Fibroblast of the conjunctiva (primary cell): ENCODE measurements around the gene C19orf18.
"Not testable (repeated sequence)": the region's sequence is repeated elsewhere in the genome, so short reads cannot be mapped to it uniquely, and the experiment has no call there.

Experiments
- DNase-seq: peaks from one replicate; pipeline ENCODE4 v3.0.0-alpha.2; 2010; ENCODE audit warnings: low read depth

Gene C19orf18

GRCh38 chr19:57974434-57974833 is at the start of gene C19orf18:
TSS of gene C19orf18 (minus strand) at chr19:57974534. CDS start at chr19:57974432, 102 bp downstream.
- no peak for DNase-seq

DNA sequence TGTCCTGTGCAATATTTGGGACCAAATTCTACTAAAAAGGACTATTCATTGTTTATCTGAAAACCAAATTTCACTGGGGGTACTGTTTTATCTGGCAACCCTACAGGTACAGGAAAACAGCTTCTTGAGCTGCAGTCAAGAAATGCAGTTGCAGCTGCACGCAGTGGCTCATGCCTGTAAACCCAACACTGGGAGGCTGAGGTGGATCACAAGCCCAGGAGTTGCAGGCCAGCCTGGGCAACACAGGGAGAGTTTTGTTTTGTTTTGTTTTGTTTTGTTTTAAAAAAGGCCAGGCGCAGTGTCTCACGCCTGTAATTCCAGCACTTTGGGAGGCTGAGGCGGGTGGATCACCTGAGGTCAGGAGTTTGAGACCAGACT is 47.9 kb upstream of the C19orf18 start:
- DNase-seq = no peak

DNA sequence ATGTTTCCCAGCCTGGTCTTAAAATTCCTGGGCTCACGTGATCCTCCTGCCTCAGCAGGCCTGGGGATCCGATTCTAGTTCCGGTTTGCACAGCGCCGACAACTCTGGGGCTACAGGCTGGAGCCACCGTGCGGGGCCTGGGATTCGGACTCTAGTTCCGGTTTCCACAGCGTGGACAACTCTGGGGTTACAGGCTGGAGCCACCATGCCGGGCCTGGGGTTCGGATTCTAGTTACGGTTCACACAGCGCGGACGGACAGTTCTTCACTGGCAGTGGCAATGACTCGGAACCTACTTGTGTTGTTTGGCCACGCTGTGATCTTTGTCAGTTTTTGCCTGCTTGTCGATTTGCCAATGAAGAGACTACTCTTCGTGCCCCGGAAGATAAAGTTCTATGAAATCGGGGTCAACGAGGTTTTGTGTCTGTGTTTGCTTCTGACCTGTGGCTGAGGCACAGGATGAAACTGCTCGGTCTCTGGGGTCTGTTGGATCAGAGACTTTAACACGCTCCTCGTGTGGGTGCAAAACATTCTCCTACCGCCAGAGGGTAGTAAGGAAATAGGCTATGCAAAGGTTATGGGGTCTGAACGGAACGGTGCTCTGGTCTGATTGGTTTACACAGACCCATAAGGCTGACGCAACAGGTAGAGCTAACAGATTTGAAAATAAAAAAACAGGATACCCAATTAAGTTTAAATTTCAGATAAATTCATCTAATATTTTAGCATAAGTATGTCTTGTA is 47.4 kb upstream of the C19orf18 start:
- peak; percentile 24 for DNase-seq

DNA sequence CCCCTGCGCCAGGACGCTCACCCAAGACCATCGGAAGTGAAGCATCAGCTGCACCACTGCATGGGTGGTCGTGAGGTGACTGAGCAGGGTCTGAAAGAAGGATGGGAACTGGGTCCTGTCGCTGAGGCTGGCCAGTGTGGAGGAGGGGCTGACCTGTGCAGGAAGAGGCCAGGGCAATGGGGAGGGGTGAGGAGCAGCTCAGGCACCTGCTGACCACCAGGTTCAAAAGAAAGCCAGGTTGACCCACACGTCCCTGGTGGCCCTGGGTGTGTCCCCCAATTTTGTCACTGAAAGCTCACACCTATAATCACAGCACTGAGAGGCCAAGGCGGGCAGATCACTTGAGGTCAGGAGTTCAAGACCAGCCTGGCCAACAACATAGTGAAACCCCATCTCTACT is 45.8 kb upstream of the C19orf18 start:
- DNase-seq = no peak

- DNase-seq = no peak
Measured at GRCh38 chr19:58014141-58014540, 39.8 kb upstream of the C19orf18 start.

DNA sequence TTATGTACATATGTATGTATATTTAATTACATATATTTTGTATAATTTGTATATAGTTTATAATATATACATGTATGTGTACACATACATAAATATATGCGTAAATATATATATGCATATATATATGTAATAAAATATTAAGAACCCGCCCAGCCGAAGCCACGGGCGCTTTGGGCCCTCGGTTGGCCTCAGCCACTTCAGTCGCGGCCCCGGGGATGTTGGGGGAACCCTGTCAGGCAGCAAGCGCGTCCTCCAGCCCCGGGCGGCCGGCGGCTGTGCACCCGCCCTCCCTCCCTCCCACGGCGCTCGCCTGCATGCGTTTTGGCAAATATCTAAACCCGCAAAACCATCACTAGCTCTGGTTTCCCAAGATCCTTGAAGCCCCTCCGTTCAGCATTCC is 36.2 kb upstream of the C19orf18 start:
- no peak for DNase-seq

DNA sequence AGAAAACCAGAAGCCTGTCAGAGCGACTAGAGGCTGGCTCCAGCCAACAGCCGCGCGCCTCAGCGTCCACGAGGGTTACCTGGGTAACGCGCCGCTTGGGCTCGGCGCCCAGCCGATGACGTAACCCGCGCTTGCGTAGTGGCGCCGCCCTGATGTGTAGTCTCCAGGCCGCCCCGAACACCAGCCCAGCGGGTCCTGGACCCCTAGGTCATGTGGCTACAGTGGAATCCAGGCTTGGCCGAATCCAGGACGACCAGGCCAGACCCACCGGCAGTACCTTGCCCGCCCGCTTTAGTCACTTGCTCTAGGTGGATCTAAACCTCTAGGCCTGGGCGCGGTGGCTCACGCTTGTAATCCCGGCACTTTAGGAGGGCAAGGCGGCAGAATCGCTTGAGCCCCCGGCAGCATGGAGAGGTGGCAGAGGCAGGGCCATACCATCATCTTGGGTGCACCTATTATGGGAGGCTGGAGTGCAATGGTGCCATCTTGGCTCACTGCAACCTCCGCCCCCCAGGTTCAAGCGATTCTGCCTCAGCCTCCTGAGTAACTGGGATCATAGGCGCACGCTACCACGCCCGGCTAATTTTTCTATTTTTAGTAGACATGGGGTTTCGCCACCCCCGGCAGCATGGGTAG is 35.5 kb upstream of the C19orf18 start:
- peak; percentile 56 for DNase-seq

- DNase-seq = no peak
Measured at GRCh38 chr19:58009301-58009665, 34.9 kb upstream of the C19orf18 start.

GRCh38 chr19:58008877-58009276 is 34.5 kb upstream of the C19orf18 start:
- DNase-seq = not testable (repeated sequence)

- no peak for DNase-seq
Measured at GRCh38 chr19:58007285-58007684, 33.0 kb upstream of the C19orf18 start.

GRCh38 chr19:58003174-58003828 is 29.0 kb upstream of the C19orf18 start:
- no peak for DNase-seq

DNA sequence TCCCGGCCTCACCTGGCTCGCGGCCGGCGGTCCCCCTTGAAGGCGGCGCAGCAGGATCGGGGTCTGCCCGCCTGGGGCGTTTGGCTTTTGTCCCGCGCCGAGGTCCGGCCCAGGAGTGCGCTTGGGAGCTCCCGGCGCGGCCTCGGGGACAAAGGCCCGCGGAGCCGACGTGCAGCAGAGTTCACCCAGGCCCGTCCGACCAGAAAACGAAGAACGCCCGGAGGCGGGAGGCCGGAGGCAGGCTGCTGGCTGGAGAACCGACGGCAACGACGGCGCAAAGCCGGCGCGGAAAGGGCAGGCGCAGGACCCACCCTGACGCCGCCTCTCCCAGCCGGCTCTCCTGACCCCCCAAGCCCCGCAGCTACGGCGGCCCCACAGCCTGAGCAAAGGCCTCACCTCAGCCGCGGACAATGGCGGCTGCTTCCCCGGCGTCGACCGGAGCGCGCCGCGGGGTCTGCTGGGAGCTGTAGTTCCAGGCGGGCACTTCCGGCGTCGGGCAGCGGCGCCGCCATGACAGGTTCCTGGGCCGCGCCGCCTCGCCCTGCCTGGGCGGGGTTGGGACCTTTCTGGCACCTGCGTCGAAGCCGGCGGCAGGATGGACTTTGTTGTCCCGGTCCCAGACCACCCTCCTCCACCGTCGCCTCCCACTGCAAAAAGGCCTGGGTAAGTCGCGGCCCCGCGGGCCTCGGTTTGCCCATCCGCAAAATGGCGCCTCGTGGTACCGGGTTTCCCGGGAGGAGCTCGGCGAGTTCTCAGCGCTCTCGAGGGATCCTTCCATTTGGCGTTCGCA is 28.2 kb upstream of the C19orf18 start, which contains the start of gene ZNF606:
TSS of gene ZNF606 (minus strand) at position 437 of the 790 bp plus-strand sequence. CDS start 1,501 bp downstream, outside the sequence.
- DNase-seq = peak; percentile 62

DNA sequence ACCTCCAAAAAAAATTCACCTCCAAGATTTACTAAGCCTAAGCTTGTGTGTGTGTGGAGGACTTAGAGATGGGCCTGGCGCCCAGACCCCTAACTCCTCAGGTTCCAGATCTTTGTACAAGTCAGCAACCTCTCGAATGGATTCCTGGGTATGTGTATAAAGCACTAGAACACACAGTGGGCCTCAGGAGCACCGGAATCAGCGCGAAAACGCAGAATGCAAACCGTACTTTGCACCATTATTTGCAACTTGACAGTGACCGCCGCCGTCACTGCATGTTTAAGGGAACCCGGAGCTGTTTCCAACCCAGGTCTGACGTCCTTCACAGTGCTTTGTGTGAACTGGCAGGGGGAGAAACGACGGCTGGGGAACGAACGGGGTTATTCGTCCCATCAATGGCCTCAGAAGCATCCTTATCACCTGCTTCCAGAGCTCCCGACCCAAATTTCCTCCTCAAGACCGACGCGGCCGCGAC is 27.6 kb upstream of the C19orf18 start:
- DNase-seq = no peak

DNA sequence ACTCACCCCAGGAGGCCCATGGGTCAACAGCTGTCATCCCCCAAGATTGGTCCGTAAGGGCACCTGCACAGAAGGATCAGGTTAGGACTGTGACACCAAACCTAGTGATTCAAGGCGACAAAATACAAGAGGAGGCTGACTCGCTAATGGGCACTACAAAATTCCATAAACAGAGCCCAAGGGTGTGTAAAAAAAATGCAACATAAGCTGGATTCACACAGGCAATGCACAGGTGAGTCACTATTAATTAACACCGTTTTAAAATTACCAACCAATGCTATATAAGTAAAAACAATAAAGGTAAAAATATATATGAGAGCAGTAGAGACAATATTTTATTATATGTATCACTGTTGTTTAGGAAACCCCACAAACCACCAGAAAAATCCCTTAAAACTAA is 26.3 kb upstream of the C19orf18 start:
- DNase-seq = no peak

GRCh38 chr19:57992841-57993240 is 18.5 kb upstream of the C19orf18 start:
- no peak for DNase-seq

DNA sequence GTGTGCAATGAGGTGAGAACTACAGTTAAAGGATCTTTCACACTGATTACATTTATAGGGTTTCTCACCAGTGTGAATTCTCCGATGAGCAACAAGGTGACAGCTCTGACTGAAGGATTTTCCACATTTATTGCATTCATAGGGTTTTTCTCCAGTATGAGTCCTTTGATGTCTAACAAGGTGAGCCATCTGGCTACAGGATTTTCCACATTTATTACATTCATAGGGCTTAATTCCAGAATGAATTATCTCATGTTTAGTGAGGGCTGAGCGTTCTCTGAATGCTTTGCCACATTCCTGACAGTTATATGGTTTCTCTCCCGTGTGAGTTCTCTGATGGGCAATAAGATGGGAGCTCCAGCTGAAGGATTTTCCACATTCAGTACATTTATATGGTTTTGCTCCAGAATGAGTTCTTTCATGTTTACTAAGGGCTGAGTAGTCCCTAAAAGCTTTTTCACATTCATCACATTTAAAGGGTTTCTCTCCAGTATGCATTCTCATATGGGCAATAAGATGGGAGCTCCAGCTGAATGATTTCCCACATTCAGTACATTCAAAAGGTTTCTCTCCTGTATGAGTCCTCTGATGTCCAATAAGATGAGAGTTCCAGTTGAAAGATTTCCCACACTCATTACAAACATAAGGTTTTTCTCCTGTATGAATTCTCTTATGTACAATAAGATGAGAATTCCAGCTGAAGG is 4.4 kb upstream of the C19orf18 start:
- no peak for DNase-seq

GRCh38 chr19:57964761-57965160 is 9.6 kb downstream of the C19orf18 start:
- no peak for DNase-seq

DNA sequence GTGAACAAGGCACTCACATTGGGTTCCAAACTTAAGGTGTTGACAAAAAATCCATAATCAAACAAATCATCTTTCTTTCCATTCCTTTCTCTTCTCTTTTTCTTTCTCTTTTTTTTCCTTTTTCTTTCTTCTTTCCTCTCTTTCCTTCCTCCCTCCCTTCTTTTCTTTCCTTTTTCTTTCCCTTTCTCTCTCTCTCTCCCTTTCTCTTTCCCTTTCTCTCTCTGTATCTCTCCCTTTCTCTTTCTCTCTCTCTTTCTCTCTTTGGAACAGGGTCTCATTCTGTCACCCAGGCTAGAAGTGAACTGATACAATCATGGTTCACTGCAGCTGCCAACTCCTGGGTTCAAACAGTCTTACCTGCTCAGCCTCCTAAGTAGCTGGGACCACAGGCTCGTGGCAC is 12.5 kb downstream of the C19orf18 start:
- no peak for DNase-seq

- DNase-seq = no peak
Measured at GRCh38 chr19:57954996-57955395, 19.3 kb downstream of the C19orf18 start.

DNA sequence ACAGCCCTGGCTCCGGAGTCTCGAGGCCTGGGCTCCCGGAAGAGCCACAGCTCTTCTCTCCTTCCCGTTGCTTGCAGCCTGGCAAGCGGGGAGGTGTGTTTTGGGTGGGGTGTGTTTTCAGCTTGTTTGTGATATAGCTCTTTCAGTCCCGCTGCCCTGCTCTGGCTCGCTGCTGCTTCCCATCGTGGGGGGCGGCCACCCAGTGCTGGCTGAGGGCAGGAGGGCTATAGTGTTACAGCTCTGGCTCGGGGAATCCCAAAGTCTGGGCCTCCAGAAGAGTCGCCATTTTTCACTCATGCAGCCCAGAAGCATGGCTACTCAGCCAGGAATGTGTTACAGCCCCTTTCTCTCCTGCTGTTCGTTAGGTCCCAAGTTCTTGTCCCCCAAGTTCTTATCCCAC is 24.6 kb downstream of the C19orf18 start:
- no peak for DNase-seq

GRCh38 chr19:57949296-57949695 is 25.0 kb downstream of the C19orf18 start:
- DNase-seq = no peak
